Colonic mucosa (tissue), 4 donors: Measurements from ENCODE around the gene IGLL5. TPM values are rescaled to one million over a fixed set of nuclear protein-coding genes. Genes with fewer than 3 reads are reported as not detected.
A peak's percentile ranks its signal among the peaks of the same experiment; 100 is the strongest.

Experiments
- DNase-seq: peaks from one replicate; pipeline ENCODE4 v3.0.0-alpha.2; 2020
- H3K27ac ChIP-seq: fragments of 200-600 bp; one replicate; pipeline ENCODE4 v1.8.0; 2021
- H3K27me3 ChIP-seq: fragments of 200-600 bp; one replicate; pipeline ENCODE4 v1.8.0; 2021
- H3K36me3 ChIP-seq: fragments of 200-600 bp; one replicate; pipeline ENCODE4 v1.8.0; 2021
- H3K4me1 ChIP-seq: fragments of 200-600 bp; one replicate; pipeline ENCODE4 v1.8.0; 2021; ENCODE audit warnings: mild to moderate bottlenecking
- H3K4me3 ChIP-seq: fragments of 200-600 bp; one replicate; pipeline ENCODE4 v1.8.0; 2021
- H3K9ac ChIP-seq, 2 donors: one replicate each; pipeline ENCODE4 v1.7.0; 2013; ENCODE audit warnings: control low read depth in 2 of 2, low read depth in 2 of 2, low read length in 2 of 2
- H3K9me3 ChIP-seq: fragments of 200-600 bp; one replicate; pipeline ENCODE4 v1.8.0; 2021
- CTCF ChIP-seq: fragments of 200-600 bp; IDR thresholded peaks from one replicate; pipeline ENCODE4 v1.8.0; 2022; ENCODE audit warnings: antibody characterized with exemption, mild to moderate bottlenecking
- intact Hi-C: fragments of 100-400 bp; cut with DNase I; formaldehyde crosslinking; loops from one replicate; pipeline ENCODE4 v1.14.1; 2022
- total RNA-seq, 2 donors: library from RNA; stranded (reverse); fragmentation: NEBNext Ultra II Directional in 1 of 2; extraction: Animal tissue kit (Norgen Biotek cat#: 25700) in 1 of 2; gene quantifications; one replicate each; pipeline ENCODE4 v1.2.1, GENCODE V29; 2021
- donor health status: healthy.
- donor health status: DM: no; HTN: no; CAD: no.
- donor health status: DM: no; HTN: no; CAD: no.

Gene IGLL5
- total RNA-seq, 2 donors from 2014 or later, result 18.8 to 29.2 TPM

GRCh38 chr22:22888571-22889353, 1.1 kb downstream of the IGLL5 start:
- H3K4me3 ChIP-seq, result no peak overlapping the region
- peak overlapping the region in 1 of 2 donors; percentile 54 for H3K9ac ChIP-seq
- H3K27ac ChIP-seq, result no peak overlapping the region
- no peak for TF ChIP-seq CTCF
- H3K4me1 ChIP-seq, result no peaks in the 10 kb centered on the region
- intact Hi-C loops, result no loop called here
- no peaks in the 10 kb centered on the region for H3K36me3 ChIP-seq
- H3K27me3 ChIP-seq, result no peaks in the 10 kb centered on the region
- DNase-seq, result no peak
- no peaks in the 10 kb centered on the region for H3K9me3 ChIP-seq

- no peaks in the 10 kb centered on the region for H3K27me3 ChIP-seq
- intact Hi-C loops, result no loop called here
- no peak overlapping the region for H3K9ac ChIP-seq
- no peak for DNase-seq
- no peaks in the 10 kb centered on the region for H3K36me3 ChIP-seq
- no peak overlapping the region for H3K4me3 ChIP-seq
- no peak overlapping the region for H3K27ac ChIP-seq
- TF ChIP-seq CTCF, result no peak
- no peaks in the 10 kb centered on the region for H3K9me3 ChIP-seq
- H3K4me1 ChIP-seq, result no peaks in the 10 kb centered on the region
Observed at GRCh38 chr22:22890085-22890484, 2.5 kb downstream of the IGLL5 start.

GRCh38 chr22:22891139-22891621, 3.6 kb downstream of the IGLL5 start:
- Histone ChIP-seq H3K27ac (no peak overlapping the region), H3K9me3 (no peaks in the 10 kb centered on the region), H3K27me3 (no peaks in the 10 kb centered on the region), H3K36me3 (no peaks in the 10 kb centered on the region), H3K9ac (no peak overlapping the region), H3K4me3 (no peak overlapping the region), H3K4me1 (no peaks in the 10 kb centered on the region)
- no peak for TF ChIP-seq CTCF
- DNase-seq, result no peak
- intact Hi-C loops, result no loop called here

DNA sequence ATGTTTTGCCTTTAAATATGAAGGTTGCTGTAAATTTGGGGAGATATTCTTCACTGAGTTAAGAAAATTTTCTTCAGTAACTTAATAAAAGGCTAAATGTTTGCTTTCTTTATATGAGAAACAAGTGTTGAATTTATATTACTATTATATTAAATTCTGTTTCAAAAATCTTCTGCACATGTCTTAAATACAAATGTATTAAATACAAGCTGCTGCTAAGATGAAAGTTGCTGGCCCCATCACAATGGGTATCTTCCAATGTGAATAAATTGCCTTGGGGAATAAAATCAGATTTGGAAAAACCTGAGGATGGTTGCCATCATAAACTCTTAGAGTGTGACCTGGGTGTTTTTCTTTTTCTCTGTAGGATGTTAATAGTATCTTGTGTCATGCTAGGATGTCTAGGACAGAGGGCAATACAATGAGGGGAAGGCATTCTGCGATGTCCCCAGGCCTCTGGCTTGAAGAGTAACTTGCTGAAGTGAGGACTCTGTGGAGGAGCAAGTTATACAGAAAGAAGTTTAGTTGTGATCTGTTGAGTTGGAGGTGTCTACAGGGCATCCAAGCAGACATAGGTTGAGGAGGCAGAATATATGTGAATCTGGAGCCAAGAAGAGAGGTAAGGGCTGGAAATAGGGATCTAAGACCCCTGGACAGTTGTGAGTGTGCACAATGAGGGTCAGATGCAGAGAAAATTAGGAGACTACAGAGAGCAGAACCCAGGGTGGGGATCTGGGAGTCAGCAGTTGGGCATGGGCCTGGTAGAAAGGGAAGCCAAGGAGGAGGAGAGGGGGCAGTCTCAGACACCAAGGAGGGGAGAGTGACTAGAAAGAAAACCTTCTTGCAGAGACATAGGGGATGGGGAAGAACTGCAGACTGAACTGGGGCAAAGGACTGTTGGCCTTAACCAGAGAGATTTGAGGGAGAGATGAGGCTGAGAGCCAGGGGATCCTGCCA, 4.8 kb downstream of the IGLL5 start:
- H3K27me3 ChIP-seq, result no peaks in the 10 kb centered on the region

More for the DNA sequence above, 4.8 kb downstream of the IGLL5 start:
- no peak for TF ChIP-seq CTCF
- Histone ChIP-seq H3K36me3 (no peaks in the 10 kb centered on the region), H3K4me3 (no peak overlapping the region), H3K9ac (no peak overlapping the region), H3K9me3 (no peaks in the 10 kb centered on the region), H3K4me1 (no peaks in the 10 kb centered on the region), H3K27ac (no peak overlapping the region)
- intact Hi-C loops, result no loop called here
- no peak for DNase-seq
